ENCODE results near the gene PYGL.

PYGL gene

DNA sequence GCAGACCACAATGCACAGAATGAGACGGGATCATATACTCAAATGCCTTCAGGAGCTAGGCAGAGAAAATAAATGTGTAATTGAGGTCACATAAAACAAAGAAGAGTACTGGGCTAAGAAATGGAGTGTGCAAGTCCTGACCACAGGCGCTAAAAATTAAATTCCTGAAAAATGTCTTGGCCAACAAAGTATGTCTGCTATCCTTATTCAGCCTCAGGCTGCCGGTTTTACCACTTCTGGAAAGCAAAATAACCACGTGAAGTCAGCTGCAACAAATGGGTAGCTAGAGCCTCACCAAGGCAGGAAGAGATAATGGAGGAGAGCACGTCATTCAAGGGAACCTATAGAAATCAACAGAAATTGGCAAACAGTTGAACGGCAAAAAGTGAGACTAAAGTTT, 3.1 kb downstream of the PYGL start:
- H3K4me3 ChIP-seq (ENCODE audit: low read depth, low read length), result no peak overlapping the region
- H3K27ac ChIP-seq, result no peak overlapping the region
- no peaks in the 10 kb centered on the region for H3K27me3 ChIP-seq (ENCODE audit: control insufficient read depth, insufficient read depth, low read length)
- H3K36me3 ChIP-seq (ENCODE audit: control insufficient read depth, insufficient read depth, low read length), result no peaks in the 10 kb centered on the region
- no peak overlapping the region for H2AFZ ChIP-seq
- no peak for TF ChIP-seq CTCF (IDR thresholded peaks at IDR 0.05)
- no peaks in the 10 kb centered on the region for H3K79me2 ChIP-seq
- H3K4me2 ChIP-seq (ENCODE audit: low read length), result no peak overlapping the region
- no peak overlapping the region for H3K9ac ChIP-seq
- no peaks in the 10 kb centered on the region for H3K9me3 ChIP-seq (ENCODE audit: control insufficient read depth, low read length)
- peaks cover 2% of the 10 kb centered on the region for H3K4me1 ChIP-seq

GRCh38 chr14:50937800-50938199, 6.5 kb downstream of the PYGL start:
- Histone ChIP-seq H3K9ac (no peak overlapping the region), H3K27me3 (ENCODE audit: control insufficient read depth, insufficient read depth, low read length) (no peaks in the 10 kb centered on the region), H3K79me2 (no peaks in the 10 kb centered on the region), H2AFZ (no peak overlapping the region), H3K9me3 (ENCODE audit: control insufficient read depth, low read length) (no peaks in the 10 kb centered on the region), H3K36me3 (ENCODE audit: control insufficient read depth, insufficient read depth, low read length) (no peaks in the 10 kb centered on the region), H3K4me3 (ENCODE audit: low read depth, low read length) (no peak overlapping the region), H3K27ac (no peak overlapping the region), H3K4me1 (no peaks in the 10 kb centered on the region), H3K4me2 (ENCODE audit: low read length) (no peak overlapping the region)
- TF ChIP-seq CTCF (IDR thresholded peaks at IDR 0.05), result no peak

DNA sequence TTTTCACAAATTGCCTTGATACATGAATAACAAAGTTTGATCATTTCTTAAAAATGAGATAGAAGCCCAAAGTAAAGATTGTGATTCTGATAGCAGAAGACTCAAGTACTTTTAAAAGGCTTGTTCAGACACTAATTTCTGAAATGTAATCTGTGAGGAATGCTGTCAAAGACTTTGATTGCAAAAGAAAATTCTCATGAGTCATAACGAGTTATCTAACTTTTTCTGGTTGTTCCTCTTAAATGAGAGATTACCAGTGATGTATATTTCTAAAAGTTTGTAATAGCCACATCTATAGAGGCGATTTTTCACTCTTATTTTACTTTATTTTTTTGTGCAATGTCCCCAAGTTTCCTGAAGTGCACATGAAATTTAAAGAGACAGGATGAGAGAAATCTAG, 7.0 kb downstream of the PYGL start:
- H3K27ac ChIP-seq, result no peak overlapping the region

GRCh38 chr14:50936882-50937281, 7.4 kb downstream of the PYGL start:
- no peaks in the 10 kb centered on the region for H3K79me2 ChIP-seq
- TF ChIP-seq CTCF (IDR thresholded peaks at IDR 0.05), result no peak
- no peaks in the 10 kb centered on the region for H3K9me3 ChIP-seq (ENCODE audit: control insufficient read depth, low read length)
- no peaks in the 10 kb centered on the region for H3K36me3 ChIP-seq (ENCODE audit: control insufficient read depth, insufficient read depth, low read length)
- no peak overlapping the region for H3K4me2 ChIP-seq (ENCODE audit: low read length)
- H2AFZ ChIP-seq, result no peak overlapping the region
- H3K27ac ChIP-seq, result no peak overlapping the region
- H3K4me3 ChIP-seq (ENCODE audit: low read depth, low read length), result no peak overlapping the region
- no peak overlapping the region for H3K9ac ChIP-seq
- no peaks in the 10 kb centered on the region for H3K27me3 ChIP-seq (ENCODE audit: control insufficient read depth, insufficient read depth, low read length)
- H3K4me1 ChIP-seq, result no peaks in the 10 kb centered on the region

More for the DNA sequence above, 7.0 kb downstream of the PYGL start:
- Histone ChIP-seq H3K79me2 (no peaks in the 10 kb centered on the region), H3K36me3 (ENCODE audit: control insufficient read depth, insufficient read depth, low read length) (no peaks in the 10 kb centered on the region), H2AFZ (no peak overlapping the region), H3K9me3 (ENCODE audit: control insufficient read depth, low read length) (no peaks in the 10 kb centered on the region), H3K4me2 (ENCODE audit: low read length) (no peak overlapping the region), H3K4me3 (ENCODE audit: low read depth, low read length) (no peak overlapping the region), H3K4me1 (no peaks in the 10 kb centered on the region), H3K27me3 (ENCODE audit: control insufficient read depth, insufficient read depth, low read length) (no peaks in the 10 kb centered on the region), H3K9ac (no peak overlapping the region)
- TF ChIP-seq CTCF (IDR thresholded peaks at IDR 0.05), result no peak

DNA sequence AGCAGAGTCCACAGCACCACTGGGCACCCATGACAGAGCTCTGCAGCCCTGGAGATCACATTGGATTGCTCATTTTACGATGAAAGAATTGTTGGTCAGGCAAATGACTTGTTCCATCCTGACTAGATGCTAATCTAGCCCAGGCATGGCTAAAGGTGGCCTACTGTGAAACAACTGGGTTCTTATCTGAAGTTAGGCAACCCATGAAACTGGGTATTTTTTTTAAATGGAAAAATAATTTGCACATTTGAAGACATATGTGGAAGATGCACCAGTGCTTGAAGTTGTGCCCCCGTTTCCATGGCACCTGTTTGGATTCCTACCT, 8.3 kb downstream of the PYGL start:
- Histone ChIP-seq H3K4me3 (ENCODE audit: low read depth, low read length) (no peak overlapping the region), H3K36me3 (ENCODE audit: control insufficient read depth, insufficient read depth, low read length) (no peaks in the 10 kb centered on the region), H3K9ac (no peak overlapping the region), H3K27me3 (ENCODE audit: control insufficient read depth, insufficient read depth, low read length) (no peaks in the 10 kb centered on the region), H3K27ac (no peak overlapping the region), H2AFZ (no peak overlapping the region), H3K79me2 (no peaks in the 10 kb centered on the region), H3K4me2 (ENCODE audit: low read length) (no peak overlapping the region), H3K9me3 (ENCODE audit: control insufficient read depth, low read length) (no peaks in the 10 kb centered on the region), H3K4me1 (no peaks in the 10 kb centered on the region)
- no peak for TF ChIP-seq CTCF (IDR thresholded peaks at IDR 0.05)

Data from parathyroid adenoma (tissue), 2 donors.